HepG2 (cell line): Measurements from ENCODE around the gene POLR3F. TPM values are rescaled to one million over a fixed set of nuclear protein-coding genes. Genes with fewer than 3 reads are reported as not detected.

Source experiments
- ATF1 ChIP-seq: IDR thresholded peaks from 2 replicates; pipeline ENCODE4 v1.6.1; 2016; ENCODE audit warnings: mild to moderate bottlenecking, control low read depth
- ATRX ChIP-seq: sonication (generic); formaldehyde crosslinking; IDR thresholded peaks from 2 replicates; pipeline ENCODE4 v1.4.0; 2020; ENCODE audit warnings: missing genetic modification reagents, borderline replicate concordance
- CEBPG ChIP-seq: IDR thresholded peaks from 2 replicates; pipeline ENCODE4 v1.6.1; 2016
- CREM ChIP-seq, 2 experiments: sonication (generic) in 1 of 2; formaldehyde crosslinking in 1 of 2; IDR thresholded peaks; 2 replicates each; pipeline versions ENCODE4 v1.4.0 to v1.6.1; 2016 to 2020; ENCODE audit warnings: antibody characterized with exemption in 1 of 2, mild to moderate bottlenecking in 1 of 2, missing genetic modification reagents in 1 of 2
- FOXA3 ChIP-seq: IDR thresholded peaks from 2 replicates; pipeline ENCODE4 v1.6.1; 2016; ENCODE audit warnings: missing genetic modification reagents, missing compliant biosample characterization
- MAF1 ChIP-seq: sonication (generic); formaldehyde crosslinking; IDR thresholded peaks from 2 replicates; pipeline ENCODE4 v1.5.0; 2020; ENCODE audit warnings: missing genetic modification reagents, borderline replicate concordance
- NR2F1 ChIP-seq, 2 experiments: fragments of 450-650 bp in 1 of 2; formaldehyde crosslinking in 1 of 2; IDR thresholded peaks; 2 replicates each; pipeline versions ENCODE4 v1.5.0 to v1.6.1; 2016 to 2020; ENCODE audit warnings: mild to moderate bottlenecking in 1 of 2, missing compliant biosample characterization in 1 of 2, missing genetic modification reagents in 1 of 2, moderate library complexity in 1 of 2
- SCMH1 ChIP-seq: sonication (generic); formaldehyde crosslinking; IDR thresholded peaks from 2 replicates; pipeline ENCODE4 v1.9.0; 2021; ENCODE audit warnings: missing genetic modification reagents, mild to moderate bottlenecking, borderline replicate concordance
- YY1 ChIP-seq: IDR thresholded peaks from 2 replicates; pipeline ENCODE4 v1.6.1; 2011; ENCODE audit warnings: low read length, low read depth, moderate library complexity, mild to moderate bottlenecking; ENCODE audit not compliant: insufficient read depth, insufficient replicate concordance
- ZFY ChIP-seq: sonication (generic); formaldehyde crosslinking; IDR thresholded peaks from 2 replicates; pipeline ENCODE4 v1.4.0; 2020; ENCODE audit warnings: missing genetic modification reagents
- ZNF441 ChIP-seq: sonication (generic); formaldehyde crosslinking; IDR thresholded peaks from 2 replicates; pipeline ENCODE4 v1.7.0; 2021; ENCODE audit warnings: missing genetic modification reagents, borderline replicate concordance
- ZNF724P ChIP-seq: sonication (generic); formaldehyde crosslinking; IDR thresholded peaks from 2 replicates; pipeline ENCODE4 v1.8.0; 2022; ENCODE audit warnings: missing genetic modification reagents, borderline replicate concordance
- ZNF780A ChIP-seq: sonication (generic); formaldehyde crosslinking; IDR thresholded peaks from 2 replicates; pipeline ENCODE4 v1.8.0; 2022; ENCODE audit warnings: mild to moderate bottlenecking, missing genetic modification reagents, moderate library complexity
- ZNF841 ChIP-seq: sonication (generic); formaldehyde crosslinking; IDR thresholded peaks from 2 replicates; pipeline ENCODE4 v1.8.1; 2023; ENCODE audit warnings: missing genetic modification reagents, borderline replicate concordance
- polyA plus RNA-seq, 8 experiments: library from polyadenylated mRNA; depleted of rRNA in 3 of 8; stranded (reverse) in 7 of 8; unstranded in 1 of 8; fragments of >200 nt; fragmentation: Illumina TruSeq in 4 of 8; extraction: Trizol in 4 of 8; gene quantifications; 2 replicates each; pipeline versions ENCODE4 v1.2.1 to v1.2.3, GENCODE V29; 2011 to 2016; ENCODE audit warnings: low read depth in 4 of 8, missing spikeins in 1 of 8, mixed read lengths in 1 of 8; ENCODE audit not compliant: insufficient read depth in 1 of 8
- total RNA-seq, 5 experiments: library from RNA; depleted of rRNA; stranded (reverse); fragments of >200 nt; fragmentation: Illumina TruSeq; extraction: Trizol; gene quantifications; 2 replicates each; pipeline ENCODE4 v1.2.3, GENCODE V29; 2016; ENCODE audit warnings: low read depth in 1 of 5
- TF ChIP-seq, protein P1 (sequence below): sonication (generic); formaldehyde crosslinking; IDR thresholded peaks from 2 replicates; pipeline ENCODE4 v1.4.0; 2020; ENCODE audit warnings: mild to moderate bottlenecking, missing genetic modification reagents
- TF ChIP-seq, protein P2 (sequence below): sonication (generic); formaldehyde crosslinking; IDR thresholded peaks from 2 replicates; pipeline ENCODE4 v1.5.1; 2020; ENCODE audit warnings: missing genetic modification reagents, mild to moderate bottlenecking, borderline replicate concordance
- TF ChIP-seq, protein P3 (sequence below): sonication (generic); formaldehyde crosslinking; IDR thresholded peaks from 2 replicates; pipeline ENCODE4 v1.4.0; 2020; ENCODE audit warnings: missing genetic modification reagents, borderline replicate concordance
- TF ChIP-seq, protein P4 (sequence below): sonication (generic); formaldehyde crosslinking; IDR thresholded peaks from 2 replicates; pipeline ENCODE4 v1.4.0; 2020; ENCODE audit warnings: mild to moderate bottlenecking, missing genetic modification reagents, borderline replicate concordance
- TF ChIP-seq, protein P5 (sequence below), 2 experiments: fragments of 450-650 bp in 1 of 2; sonication (generic) in 1 of 2; formaldehyde crosslinking; IDR thresholded peaks; 2 replicates each; pipeline versions ENCODE4 v1.5.0 to v1.8.0; 2020 to 2022; ENCODE audit warnings: mild to moderate bottlenecking in 1 of 2, missing genetic modification reagents in 1 of 2

POLR3F gene
- total and polyA plus RNA-seq, 2 of the 13 experiments (the other 11 are each of a cell fraction or from before 2014, with no cell fraction given), result 11.7 to 25.5 TPM

DNA sequence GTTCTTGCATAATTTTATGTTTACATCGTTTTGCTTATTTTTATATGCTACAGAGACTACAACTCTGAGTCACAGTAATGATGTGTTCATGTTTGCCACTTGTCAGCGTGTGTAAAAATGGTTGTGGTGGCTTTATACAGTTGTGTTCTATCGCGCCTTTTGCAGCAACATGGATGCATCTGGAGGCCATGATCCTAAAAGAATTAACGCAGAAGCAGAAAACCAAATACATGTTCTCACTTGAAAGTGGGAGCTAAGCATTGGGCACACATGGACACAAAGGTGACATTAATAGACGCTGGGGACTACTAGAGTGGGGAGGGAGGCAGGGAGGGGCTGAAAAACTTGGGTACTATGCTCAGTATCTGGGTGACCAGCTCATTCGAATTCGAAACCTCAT lies 39.6 kb downstream of the POLR3F start (continued):
- TF ChIP-seq MAF1 (CRISPR knock-in tag) (no peak), ATRX (CRISPR knock-in tag) (no peak), NR2F1 (CRISPR knock-in tag; IDR thresholded peaks at IDR 0.05) (no peak), CEBPG (CRISPR knock-in tag) (no peak), ZFY (CRISPR knock-in tag) (no peak), ATF1 (no peak), ZNF780A (CRISPR knock-in tag) (peak; percentile 49; the same call in 1 of the 2 replicates), SCMH1 (CRISPR knock-in tag) (no peak), CREM (IDR thresholded peaks at IDR 0.05) (no peak), CREM (CRISPR knock-in tag; IDR thresholded peaks at IDR 0.05) (no peak), ZNF841 (CRISPR knock-in tag) (no peak), ZNF441 (CRISPR knock-in tag) (no peak), ZNF724P (no peak), YY1 (peak; percentile 35), FOXA3 (CRISPR knock-in tag) (no peak)
- TF ChIP-seq, protein P1, sequence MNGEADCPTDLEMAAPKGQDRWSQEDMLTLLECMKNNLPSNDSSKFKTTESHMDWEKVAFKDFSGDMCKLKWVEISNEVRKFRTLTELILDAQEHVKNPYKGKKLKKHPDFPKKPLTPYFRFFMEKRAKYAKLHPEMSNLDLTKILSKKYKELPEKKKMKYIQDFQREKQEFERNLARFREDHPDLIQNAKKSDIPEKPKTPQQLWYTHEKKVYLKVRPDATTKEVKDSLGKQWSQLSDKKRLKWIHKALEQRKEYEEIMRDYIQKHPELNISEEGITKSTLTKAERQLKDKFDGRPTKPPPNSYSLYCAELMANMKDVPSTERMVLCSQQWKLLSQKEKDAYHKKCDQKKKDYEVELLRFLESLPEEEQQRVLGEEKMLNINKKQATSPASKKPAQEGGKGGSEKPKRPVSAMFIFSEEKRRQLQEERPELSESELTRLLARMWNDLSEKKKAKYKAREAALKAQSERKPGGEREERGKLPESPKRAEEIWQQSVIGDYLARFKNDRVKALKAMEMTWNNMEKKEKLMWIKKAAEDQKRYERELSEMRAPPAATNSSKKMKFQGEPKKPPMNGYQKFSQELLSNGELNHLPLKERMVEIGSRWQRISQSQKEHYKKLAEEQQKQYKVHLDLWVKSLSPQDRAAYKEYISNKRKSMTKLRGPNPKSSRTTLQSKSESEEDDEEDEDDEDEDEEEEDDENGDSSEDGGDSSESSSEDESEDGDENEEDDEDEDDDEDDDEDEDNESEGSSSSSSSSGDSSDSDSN (CRISPR knock-in tag), result no peak
- TF ChIP-seq, protein P2, sequence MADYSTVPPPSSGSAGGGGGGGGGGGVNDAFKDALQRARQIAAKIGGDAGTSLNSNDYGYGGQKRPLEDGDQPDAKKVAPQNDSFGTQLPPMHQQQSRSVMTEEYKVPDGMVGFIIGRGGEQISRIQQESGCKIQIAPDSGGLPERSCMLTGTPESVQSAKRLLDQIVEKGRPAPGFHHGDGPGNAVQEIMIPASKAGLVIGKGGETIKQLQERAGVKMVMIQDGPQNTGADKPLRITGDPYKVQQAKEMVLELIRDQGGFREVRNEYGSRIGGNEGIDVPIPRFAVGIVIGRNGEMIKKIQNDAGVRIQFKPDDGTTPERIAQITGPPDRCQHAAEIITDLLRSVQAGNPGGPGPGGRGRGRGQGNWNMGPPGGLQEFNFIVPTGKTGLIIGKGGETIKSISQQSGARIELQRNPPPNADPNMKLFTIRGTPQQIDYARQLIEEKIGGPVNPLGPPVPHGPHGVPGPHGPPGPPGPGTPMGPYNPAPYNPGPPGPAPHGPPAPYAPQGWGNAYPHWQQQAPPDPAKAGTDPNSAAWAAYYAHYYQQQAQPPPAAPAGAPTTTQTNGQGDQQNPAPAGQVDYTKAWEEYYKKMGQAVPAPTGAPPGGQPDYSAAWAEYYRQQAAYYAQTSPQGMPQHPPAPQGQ, result 0 out of 2 replicates have a peak, but pooled peaks have one; percentile 45
- TF ChIP-seq, protein P3, sequence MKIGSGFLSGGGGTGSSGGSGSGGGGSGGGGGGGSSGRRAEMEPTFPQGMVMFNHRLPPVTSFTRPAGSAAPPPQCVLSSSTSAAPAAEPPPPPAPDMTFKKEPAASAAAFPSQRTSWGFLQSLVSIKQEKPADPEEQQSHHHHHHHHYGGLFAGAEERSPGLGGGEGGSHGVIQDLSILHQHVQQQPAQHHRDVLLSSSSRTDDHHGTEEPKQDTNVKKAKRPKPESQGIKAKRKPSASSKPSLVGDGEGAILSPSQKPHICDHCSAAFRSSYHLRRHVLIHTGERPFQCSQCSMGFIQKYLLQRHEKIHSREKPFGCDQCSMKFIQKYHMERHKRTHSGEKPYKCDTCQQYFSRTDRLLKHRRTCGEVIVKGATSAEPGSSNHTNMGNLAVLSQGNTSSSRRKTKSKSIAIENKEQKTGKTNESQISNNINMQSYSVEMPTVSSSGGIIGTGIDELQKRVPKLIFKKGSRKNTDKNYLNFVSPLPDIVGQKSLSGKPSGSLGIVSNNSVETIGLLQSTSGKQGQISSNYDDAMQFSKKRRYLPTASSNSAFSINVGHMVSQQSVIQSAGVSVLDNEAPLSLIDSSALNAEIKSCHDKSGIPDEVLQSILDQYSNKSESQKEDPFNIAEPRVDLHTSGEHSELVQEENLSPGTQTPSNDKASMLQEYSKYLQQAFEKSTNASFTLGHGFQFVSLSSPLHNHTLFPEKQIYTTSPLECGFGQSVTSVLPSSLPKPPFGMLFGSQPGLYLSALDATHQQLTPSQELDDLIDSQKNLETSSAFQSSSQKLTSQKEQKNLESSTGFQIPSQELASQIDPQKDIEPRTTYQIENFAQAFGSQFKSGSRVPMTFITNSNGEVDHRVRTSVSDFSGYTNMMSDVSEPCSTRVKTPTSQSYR (CRISPR knock-in tag), result no peak
- TF ChIP-seq, protein P4, sequence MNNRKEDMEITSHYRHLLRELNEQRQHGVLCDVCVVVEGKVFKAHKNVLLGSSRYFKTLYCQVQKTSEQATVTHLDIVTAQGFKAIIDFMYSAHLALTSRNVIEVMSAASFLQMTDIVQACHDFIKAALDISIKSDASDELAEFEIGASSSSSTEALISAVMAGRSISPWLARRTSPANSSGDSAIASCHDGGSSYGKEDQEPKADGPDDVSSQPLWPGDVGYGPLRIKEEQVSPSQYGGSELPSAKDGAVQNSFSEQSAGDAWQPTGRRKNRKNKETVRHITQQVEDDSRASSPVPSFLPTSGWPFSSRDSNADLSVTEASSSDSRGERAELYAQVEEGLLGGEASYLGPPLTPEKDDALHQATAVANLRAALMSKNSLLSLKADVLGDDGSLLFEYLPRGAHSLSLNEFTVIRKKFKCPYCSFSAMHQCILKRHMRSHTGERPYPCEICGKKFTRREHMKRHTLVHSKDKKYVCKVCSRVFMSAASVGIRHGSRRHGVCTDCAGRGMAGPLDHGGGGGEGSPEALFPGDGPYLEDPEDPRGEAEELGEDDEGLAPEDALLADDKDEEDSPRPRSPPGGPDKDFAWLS (CRISPR knock-in tag), result no peak
- TF ChIP-seq, protein P5, sequence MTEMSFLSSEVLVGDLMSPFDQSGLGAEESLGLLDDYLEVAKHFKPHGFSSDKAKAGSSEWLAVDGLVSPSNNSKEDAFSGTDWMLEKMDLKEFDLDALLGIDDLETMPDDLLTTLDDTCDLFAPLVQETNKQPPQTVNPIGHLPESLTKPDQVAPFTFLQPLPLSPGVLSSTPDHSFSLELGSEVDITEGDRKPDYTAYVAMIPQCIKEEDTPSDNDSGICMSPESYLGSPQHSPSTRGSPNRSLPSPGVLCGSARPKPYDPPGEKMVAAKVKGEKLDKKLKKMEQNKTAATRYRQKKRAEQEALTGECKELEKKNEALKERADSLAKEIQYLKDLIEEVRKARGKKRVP (CRISPR knock-in tag; IDR thresholded peaks at IDR 0.05), result 0 out of 4 replicates have a peak, but pooled peaks of 1 of the 2 experiments have one; percentile 52
